ENCODE results near the gene VPS35L.

- TF ChIP-seq CTCF (IDR thresholded peaks at IDR 0.05; ENCODE audit: poor library complexity) (no peak), EZH2 (IDR thresholded peaks at IDR 0.05; ENCODE audit: borderline replicate concordance) (no peak), EZH2phosphoT487 (IDR thresholded peaks at IDR 0.05; ENCODE audit: low read depth, severe bottlenecking, unreplicated experiment) (no peak)
Measured at GRCh38 chr16:19607616-19608280, 52.2 kb downstream of the VPS35L start.

Measured in hepatocyte (in vitro differentiated cells).